ENCODE data around the gene LTBP3.

LTBP3 gene

GRCh38 chr11:65588199-65589054 lies 30.3 kb upstream of the LTBP3 start:
- DNase-seq, result peak in 2 of 10 donors; percentile 51 to 91
- intact Hi-C loops (cut with DNase I), result no loop called here

GRCh38 chr11:65586676-65587075 lies 28.5 kb upstream of the LTBP3 start:
- intact Hi-C loops (cut with DNase I), result no loop called here
- no peak for DNase-seq

- intact Hi-C loops (cut with DNase I), result no loop called here
- no peak for DNase-seq
Measured at GRCh38 chr11:65586247-65586630, 28.1 kb upstream of the LTBP3 start.

- DNase-seq, result no peak
- intact Hi-C loops (cut with DNase I), result no loop called here
Measured at GRCh38 chr11:65585396-65586246, 27.5 kb upstream of the LTBP3 start.

GRCh38 chr11:65584723-65585171 lies 26.6 kb upstream of the LTBP3 start:
- peak in 7 of 10 donors; percentile 27 to 95 (median 75) for DNase-seq
- intact Hi-C loops (cut with DNase I), result no loop called here

GRCh38 chr11:65584106-65584505 lies 25.9 kb upstream of the LTBP3 start:
- intact Hi-C loops (cut with DNase I), result no loop called here

DNA sequence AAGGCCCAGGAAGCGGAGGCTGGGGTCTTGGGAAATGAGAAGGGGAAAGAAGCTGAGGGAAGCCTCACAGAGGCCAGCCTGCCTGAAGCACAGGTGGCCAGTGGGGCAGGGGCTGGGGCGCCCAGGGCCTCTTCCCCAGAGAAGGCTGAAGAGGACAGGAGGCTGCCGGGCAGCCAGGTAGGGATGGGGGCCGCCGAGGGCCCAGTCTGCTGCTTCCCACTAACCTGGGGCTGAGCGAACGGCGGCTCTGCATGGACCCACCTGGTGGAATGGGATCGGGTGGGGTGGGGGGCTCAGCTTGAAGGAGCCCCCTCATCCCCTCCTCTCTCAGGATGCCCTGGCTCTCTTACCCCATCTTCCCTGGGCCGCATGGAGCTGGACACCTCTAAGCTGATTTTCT lies 25.4 kb upstream of the LTBP3 start:
- no peak for DNase-seq
- intact Hi-C loops (cut with DNase I), result no loop called here

More at GRCh38 chr11:65584106-65584505, 25.9 kb upstream of the LTBP3 start:
- no peak for DNase-seq

GRCh38 chr11:65581928-65582327 lies 23.8 kb upstream of the LTBP3 start:
- intact Hi-C loops (cut with DNase I), result no loop called here
- no peak for DNase-seq

DNA sequence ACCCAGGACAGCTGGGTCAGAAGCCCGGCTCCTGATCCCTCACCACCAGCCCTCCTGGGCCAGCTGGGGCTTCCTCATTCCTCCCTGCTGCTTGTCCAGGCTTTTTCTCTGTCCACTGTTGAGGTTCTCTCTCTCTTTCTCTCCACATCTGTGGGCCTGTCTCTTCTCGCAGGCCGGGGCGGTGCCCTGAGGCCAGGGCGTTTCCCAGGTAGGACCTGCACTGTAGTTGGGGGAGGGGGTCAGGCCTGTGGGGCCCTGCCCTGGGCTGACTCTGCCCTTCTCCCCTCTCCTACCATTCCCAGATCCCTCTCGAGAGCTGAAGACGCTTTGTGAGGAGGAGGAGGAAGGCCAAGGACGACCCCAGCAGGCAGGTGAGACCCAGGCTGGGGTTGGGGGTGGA lies 22.6 kb upstream of the LTBP3 start:
- intact Hi-C loops (cut with DNase I), result no loop called here
- DNase-seq, result no peak

DNA sequence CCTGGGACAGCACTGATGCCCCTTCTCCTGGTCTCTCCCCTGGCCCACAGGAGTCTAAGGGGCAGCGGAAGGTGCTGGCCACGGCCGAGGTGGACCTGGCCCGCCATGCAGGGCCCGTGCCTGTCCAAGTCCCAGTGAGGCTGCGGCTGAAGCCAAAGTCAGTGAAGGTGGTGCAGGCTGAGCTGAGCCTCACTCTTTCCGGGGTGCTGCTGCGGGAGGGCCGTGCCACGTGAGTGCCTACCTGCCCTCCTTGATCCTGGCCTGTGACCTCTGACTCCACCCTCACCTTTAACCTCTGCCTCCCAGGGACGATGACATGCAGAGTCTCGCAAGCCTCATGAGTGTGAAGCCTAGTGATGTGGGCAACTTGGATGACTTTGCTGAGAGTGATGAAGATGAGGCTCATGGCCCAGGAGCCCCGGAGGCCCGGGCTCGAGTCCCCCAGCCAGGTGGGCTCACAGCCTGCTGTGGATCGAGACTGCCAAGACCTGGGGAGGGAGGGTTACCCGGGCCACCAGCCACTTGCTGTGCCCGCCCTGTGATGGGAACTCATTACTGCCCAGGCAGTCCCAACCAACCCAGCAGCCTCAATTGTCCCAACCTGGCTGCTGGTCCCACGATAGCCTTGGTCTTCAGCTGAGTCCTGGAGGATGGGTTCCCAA lies 22.0 kb upstream of the LTBP3 start:
- intact Hi-C loops (cut with DNase I), result no loop called here
- DNase-seq, result no peak

GRCh38 chr11:65579291-65579690 lies 21.1 kb upstream of the LTBP3 start:
- intact Hi-C loops (cut with DNase I), result no loop called here
- no peak for DNase-seq

- DNase-seq, result peak in 1 of 10 donors; percentile 63
- intact Hi-C loops (cut with DNase I), result no loop called here
Measured at GRCh38 chr11:65578667-65579066, 20.5 kb upstream of the LTBP3 start.

GRCh38 chr11:65578134-65578533 lies 20.0 kb upstream of the LTBP3 start:
- intact Hi-C loops (cut with DNase I), result no loop called here

GRCh38 chr11:65577756-65578109 lies 19.6 kb upstream of the LTBP3 start:
- intact Hi-C loops (cut with DNase I), result no loop called here
- DNase-seq, result no peak

More at GRCh38 chr11:65578134-65578533, 20.0 kb upstream of the LTBP3 start:
- peak in 1 of 10 donors; percentile 73 for DNase-seq

GRCh38 chr11:65576867-65577755 lies 19.0 kb upstream of the LTBP3 start:
- intact Hi-C loops (cut with DNase I), result no loop called here
- peak in 2 of 10 donors; percentile 20 to 88 for DNase-seq

- DNase-seq, result peak in 1 of 10 donors; percentile 85
- intact Hi-C loops (cut with DNase I), result no loop called here
Measured at GRCh38 chr11:65576232-65576866, 18.2 kb upstream of the LTBP3 start.

GRCh38 chr11:65575568-65576231 lies 17.5 kb upstream of the LTBP3 start, which contains the start of gene EHBP1L1:
EHBP1L1 (plus strand) TSS chr11:65576053; CDS start chr11:65576303, 250 bp downstream.
- DNase-seq, result peak in 1 of 10 donors; percentile 88
- intact Hi-C loops (cut with DNase I), result loop anchor here (2.0 kb wide), 1 partner anchor 39 kb away; the partner anchor contains the start of genes MAP3K11 and PCNX3

- peak in 1 of 10 donors; percentile 85 for DNase-seq
- intact Hi-C loops (cut with DNase I), result loop anchor here (2.0 kb wide), 1 partner anchor 40 kb away; the partner anchor contains the start of genes MAP3K11 and PCNX3
Measured at GRCh38 chr11:65574811-65575567, 16.8 kb upstream of the LTBP3 start.
